NOMO-1 treated with dmso at 0.1 percent for 144 hours (cell line): ENCODE data around the gene MINDY4.

Experiments
- DNase-seq: peaks from one replicate; lab custom pipeline; 2025; ENCODE audit not compliant: unreplicated experiment; lab: John Stamatoyannopoulos, UW

MINDY4 gene

DNA sequence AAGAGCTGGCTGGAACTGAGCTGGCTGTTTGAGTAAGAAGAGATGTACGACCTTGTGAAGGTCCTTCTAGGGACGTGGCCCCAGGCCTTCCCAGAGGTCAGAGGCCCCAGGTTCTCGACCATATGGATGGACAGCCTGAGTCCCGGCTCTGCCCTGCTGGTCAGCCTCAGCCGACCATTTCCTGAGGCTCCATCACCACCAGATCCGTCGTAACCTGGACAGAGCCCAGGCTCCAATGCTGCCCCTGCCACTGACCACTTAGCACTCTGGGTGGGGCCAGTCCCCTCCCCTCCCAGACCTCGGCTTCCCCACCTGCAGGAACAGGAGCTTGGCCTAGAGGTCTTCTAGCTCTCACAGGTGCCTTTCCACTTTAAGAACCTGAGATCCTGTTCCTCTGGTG, 29.9 kb upstream of the MINDY4 start:
- DNase-seq, result no peak

DNA sequence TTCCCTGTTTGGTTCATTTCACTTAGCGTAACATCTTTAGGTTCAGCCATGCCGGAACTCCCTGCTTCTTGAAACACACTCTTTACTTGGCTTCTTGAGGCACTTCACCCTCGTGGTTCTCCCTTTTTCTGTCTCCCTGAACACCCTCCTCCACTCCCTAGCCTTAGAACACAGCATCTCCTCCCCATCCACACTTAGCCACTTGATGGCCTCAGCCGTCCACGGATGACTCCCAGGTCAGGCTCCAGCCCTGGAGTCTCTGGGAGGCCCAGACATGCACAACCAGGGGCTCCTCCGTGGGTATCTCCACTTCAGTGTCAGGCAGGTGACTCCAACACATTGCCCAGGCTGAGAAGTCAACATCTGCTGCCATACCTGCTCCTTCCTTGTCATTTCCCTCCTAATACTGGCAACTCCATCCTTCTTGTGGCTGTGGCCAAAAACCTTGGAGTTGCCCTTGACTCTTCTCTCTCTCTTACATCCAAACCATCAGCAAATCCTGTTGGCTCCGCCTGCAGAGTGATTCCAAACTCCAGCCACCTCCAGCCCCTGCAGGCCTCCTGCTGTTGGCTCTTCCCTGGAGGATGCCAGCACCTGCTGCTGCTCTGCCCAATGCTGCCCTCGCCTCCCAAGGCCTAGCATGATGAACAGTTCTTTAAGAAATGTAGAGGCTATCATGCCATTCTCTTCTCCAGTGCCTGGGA, 27.7 kb upstream of the MINDY4 start:
- DNase-seq, result no peak

GRCh38 chr7:30744075-30744417, 27.2 kb upstream of the MINDY4 start:
- DNase-seq, result no peak

GRCh38 chr7:30745261-30745941, 25.8 kb upstream of the MINDY4 start:
- no peak for DNase-seq

DNA sequence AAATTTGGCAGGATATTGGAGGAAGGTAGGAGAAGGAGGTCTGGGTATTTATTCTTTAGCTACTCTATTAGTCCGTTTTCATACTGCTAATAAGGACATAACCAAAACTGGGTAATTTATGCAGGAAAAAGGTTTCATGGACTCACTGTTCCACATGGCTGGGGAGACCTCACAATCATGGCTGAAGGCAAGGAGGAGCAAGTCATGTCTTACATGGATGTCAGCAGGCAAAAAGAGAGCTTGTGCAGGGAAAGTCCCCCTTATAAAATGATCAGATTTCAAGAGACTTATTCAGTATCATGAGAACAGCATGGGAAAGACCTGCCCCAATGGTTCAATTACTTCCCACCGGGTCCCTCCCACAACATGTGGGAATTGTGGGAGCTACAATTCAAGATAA, 21.2 kb upstream of the MINDY4 start:
- no peak for DNase-seq

GRCh38 chr7:30750683-30751650, 20.2 kb upstream of the MINDY4 start:
- no peak for DNase-seq

DNA sequence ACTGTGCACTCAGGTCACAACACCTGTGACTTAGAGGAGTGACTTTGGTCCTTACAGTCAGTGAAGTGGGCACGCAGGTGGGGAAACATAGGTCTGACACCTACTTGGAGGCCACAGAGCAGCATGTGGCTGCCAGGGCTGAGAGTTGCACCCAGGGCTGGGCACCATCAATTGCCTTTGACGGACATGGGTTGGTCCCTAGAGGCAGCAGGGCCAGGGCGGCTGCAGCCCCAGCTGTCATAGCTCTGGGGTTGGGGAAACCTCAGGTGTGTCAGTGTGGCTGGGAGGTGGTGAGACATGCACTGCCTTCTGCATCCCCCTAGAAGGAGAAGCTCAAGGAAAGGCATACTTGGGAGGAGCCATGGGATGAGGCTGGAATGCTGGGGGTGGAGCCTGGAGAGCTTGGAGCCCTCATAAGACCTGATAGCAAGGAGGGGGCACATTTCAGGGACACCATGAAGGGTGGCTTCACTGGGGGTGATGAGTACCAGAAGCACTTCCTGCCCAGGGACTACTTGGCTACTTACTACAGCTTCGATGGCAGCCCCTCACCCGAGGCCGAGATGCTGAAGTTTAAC, 19.4 kb upstream of the MINDY4 start, which contains the start of gene INMT:
Gene INMT (plus strand): TSS at position 440 of the 578 bp plus-strand sequence. CDS start 16 bp downstream, at position 456.
- DNase-seq, result no peak

- DNase-seq, result no peak
These were observed 18.7 kb upstream of the MINDY4 start for GRCh38 chr7:30752484-30752883.

GRCh38 chr7:30752979-30753378, 18.2 kb upstream of the MINDY4 start:
- DNase-seq, result no peak

GRCh38 chr7:30754315-30754877, 16.8 kb upstream of the MINDY4 start:
- no peak for DNase-seq

GRCh38 chr7:30755384-30756154, 15.6 kb upstream of the MINDY4 start:
- no peak for DNase-seq

- no peak for DNase-seq
These were observed 13.9 kb upstream of the MINDY4 start for GRCh38 chr7:30757342-30757692.

DNA sequence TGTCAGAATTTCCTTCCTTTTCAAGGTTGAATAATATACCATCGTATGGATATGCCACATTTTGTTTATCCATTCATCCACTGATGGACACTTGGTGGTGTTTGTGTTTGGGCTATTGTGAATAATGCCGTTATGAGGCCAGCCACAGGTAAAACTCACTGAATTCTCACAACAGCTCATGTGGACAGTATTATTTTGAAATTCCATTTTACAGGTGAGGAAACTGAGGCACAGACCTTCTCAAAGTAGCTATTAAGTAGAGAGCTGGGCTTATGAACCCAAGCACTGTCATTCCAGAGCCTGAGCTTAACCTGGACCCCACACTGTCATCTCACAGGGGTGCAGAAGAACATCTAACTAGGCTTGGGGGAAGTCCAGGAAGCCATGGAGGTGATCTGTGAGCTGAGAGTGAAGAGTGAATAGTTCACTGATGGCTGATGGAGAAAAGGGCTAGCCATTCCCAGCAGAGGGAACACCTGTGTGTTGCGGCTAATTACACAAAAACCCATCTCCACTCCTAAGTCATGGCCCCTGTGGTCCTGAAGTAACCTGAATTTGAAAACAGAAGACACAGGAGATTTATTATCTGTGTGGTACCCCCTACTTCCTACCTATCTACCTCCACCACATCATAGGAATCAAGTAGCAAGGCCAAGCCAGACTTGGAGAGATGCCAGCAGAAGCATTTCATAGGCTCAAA, 10.6 kb upstream of the MINDY4 start:
- DNase-seq, result no peak

DNA sequence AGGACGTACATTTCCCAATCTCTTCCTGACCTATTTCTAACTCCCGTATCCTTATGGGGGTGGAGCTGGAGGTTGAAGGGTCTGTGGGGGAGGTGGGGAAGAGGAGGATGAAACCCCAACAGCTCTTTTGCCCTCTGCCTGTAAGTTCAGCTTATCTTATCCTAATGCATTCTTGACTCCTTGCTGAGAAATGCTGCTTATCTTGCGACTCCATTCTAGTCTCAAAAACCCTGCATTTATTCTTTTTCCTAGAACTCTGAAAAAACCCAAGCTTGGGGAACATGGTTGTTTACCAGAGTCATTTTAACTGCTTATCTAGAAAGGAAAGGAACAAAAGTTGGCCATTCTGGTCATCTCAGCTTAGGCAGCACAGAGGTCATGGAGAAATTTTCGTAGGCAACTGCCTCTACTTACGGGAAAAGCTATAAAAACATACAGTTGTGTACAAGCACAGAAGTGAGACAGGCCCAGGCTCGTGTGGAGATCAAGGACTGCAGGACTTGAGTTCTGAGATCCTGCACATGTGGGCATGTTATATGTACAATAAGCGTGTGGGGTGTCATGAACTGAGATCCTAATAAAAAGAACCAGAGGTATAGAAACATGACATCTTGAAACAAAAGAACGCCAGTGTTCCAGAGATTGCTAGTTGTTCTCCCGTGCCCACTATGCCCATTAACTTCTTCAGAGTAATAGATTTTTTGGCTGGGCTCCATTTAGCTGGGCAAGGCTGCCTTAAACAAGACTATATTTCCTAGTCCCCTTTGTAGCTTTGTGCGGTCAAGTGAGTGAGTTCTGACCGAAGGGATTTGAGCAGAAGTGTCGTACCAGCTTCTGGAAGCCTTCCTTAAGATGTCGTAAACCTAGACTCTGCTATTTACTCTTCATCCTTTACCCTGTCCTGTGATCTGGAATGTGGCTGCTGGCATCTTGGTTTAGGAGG, 9.7 kb upstream of the MINDY4 start:
- no peak for DNase-seq

DNA sequence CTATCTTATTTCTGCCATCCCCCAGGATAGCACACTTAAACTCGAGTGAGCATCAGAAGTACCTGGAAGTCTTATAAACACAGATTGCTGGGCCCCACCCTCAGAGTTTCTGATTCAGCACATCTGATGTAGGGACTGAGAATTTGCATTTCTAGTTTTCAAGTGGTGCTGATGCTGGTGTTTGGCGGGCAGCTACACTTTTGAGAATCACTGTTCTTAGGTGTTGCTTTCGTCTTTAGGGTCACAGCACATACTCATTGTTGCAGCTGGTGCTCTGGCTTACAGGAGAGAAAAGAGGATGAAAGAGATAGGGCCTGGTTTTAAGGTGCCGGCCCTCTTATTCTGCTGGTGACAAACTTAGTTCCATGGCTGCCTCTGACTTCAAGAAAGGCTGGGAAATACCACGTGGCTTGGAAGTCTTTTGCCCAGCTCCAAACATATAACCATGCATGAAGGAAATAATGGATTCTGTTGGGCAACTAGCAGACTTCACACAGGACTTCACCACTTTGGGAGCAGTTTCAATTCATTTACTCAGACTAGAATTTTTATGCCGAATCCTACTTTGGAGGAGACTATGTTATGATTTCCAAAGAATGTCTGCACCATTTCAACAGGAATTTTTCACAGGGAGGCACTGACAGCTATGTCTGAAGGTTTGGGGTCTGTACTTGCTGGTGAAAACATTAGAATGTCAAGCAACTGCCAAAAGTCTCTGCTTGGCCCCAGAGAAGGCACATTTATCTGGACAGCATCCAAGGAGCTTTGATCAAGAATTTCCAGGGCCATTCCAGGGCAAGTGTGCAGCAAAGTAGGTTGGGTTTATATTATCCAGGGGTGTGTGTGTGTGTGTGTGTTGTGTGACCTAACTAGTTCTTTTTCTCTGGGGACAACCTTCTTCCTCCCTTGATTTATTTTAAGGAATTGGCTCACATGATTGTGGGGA, 6.9 kb upstream of the MINDY4 start:
- DNase-seq, result no peak

GRCh38 chr7:30765408-30765807, 5.8 kb upstream of the MINDY4 start:
- no peak for DNase-seq

GRCh38 chr7:30770845-30771173, 408 bp upstream of the MINDY4 start:
- DNase-seq, result no peak
